SK-N-MC (cell line): ENCODE measurements around the gene ARSB.
"Not testable (repeated sequence)": the region's sequence is repeated elsewhere in the genome, so short reads cannot be mapped to it uniquely, and the experiment has no call there.

Experiments
- DNase-seq: peaks from one replicate; pipeline ENCODE4 v3.0.0-alpha.2; 2011; ENCODE audit warnings: low read depth, low spot score
- H3K27ac ChIP-seq: fragments of 200-600 bp; sonication (generic); 2 replicates; pipeline ENCODE4 v1.5.1; 2016; ENCODE audit warnings: mixed run types
- H3K36me3 ChIP-seq: fragments of 200-600 bp; sonication (generic); 2 replicates; pipeline ENCODE4 v1.6.1; 2017; ENCODE audit warnings: antibody characterized with exemption, low read length, mixed read lengths; ENCODE audit not compliant: insufficient read depth
- H3K4me3 ChIP-seq: fragments of 200-600 bp; sonication (generic); 2 replicates; pipeline ENCODE4 v1.5.1; 2016
- H3K9ac ChIP-seq: fragments of 200-600 bp; sonication (generic); 2 replicates; pipeline ENCODE4 v1.8.0; 2017; ENCODE audit warnings: mixed run types, mixed read lengths; ENCODE audit not compliant: insufficient read length
- H3K9me3 ChIP-seq: fragments of 200-600 bp; sonication (generic); 2 replicates; pipeline ENCODE4 v1.6.1; 2017; ENCODE audit warnings: low read depth, mild to moderate bottlenecking, antibody characterized with exemption, low read length, moderate library complexity, mixed read lengths
- EZH2 ChIP-seq: fragments of 200-600 bp; sonication (generic); IDR thresholded peaks from one replicate; pipeline ENCODE4 v1.6.1; 2017; ENCODE audit warnings: antibody characterized with exemption
- FOXP2 ChIP-seq: optimal IDR thresholded peaks from 2 replicates; pipeline ENCODE3; 2011; ENCODE audit warnings: mild to moderate bottlenecking, moderate library complexity; ENCODE audit not compliant: insufficient read depth; ENCODE audit errors: extremely low read length, control extremely low read depth
- POLR2AphosphoS5 ChIP-seq: IDR thresholded peaks from 2 replicates; pipeline ENCODE4 v1.6.1; 2012; ENCODE audit warnings: mild to moderate bottlenecking, low read depth, low read length, borderline replicate concordance

Gene ARSB

GRCh38 chr5:78890667-78891379, 94.3 kb downstream of the ARSB start:
- Histone ChIP-seq H3K9me3 (no peaks in the 10 kb centered on the region), H3K27ac (no peak overlapping the region), H3K9ac (no peak overlapping the region), H3K4me3 (no peak overlapping the region), H3K36me3 (no peaks in the 10 kb centered on the region)
- DNase-seq, result no peak
- TF ChIP-seq FOXP2 (no peak), POLR2AphosphoS5 (no peak), EZH2 (no peak)

- H3K9me3 ChIP-seq, result no peaks in the 10 kb centered on the region
- no peaks in the 10 kb centered on the region for H3K36me3 ChIP-seq
- no peak for DNase-seq
- H3K27ac ChIP-seq, result no peak overlapping the region
- no peak overlapping the region for H3K4me3 ChIP-seq
- TF ChIP-seq EZH2, result no peak
- TF ChIP-seq FOXP2, result no peak
- H3K9ac ChIP-seq, result no peak overlapping the region
Observed at GRCh38 chr5:78889369-78890140, 95.6 kb downstream of the ARSB start.

GRCh38 chr5:78888580-78889368, 96.3 kb downstream of the ARSB start:
- no peak for DNase-seq
- Histone ChIP-seq H3K27ac (no peak overlapping the region), H3K9me3 (no peaks in the 10 kb centered on the region), H3K36me3 (no peaks in the 10 kb centered on the region), H3K9ac (no peak overlapping the region), H3K4me3 (no peak overlapping the region)
- TF ChIP-seq EZH2 (no peak), POLR2AphosphoS5 (no peak), FOXP2 (no peak)

DNA sequence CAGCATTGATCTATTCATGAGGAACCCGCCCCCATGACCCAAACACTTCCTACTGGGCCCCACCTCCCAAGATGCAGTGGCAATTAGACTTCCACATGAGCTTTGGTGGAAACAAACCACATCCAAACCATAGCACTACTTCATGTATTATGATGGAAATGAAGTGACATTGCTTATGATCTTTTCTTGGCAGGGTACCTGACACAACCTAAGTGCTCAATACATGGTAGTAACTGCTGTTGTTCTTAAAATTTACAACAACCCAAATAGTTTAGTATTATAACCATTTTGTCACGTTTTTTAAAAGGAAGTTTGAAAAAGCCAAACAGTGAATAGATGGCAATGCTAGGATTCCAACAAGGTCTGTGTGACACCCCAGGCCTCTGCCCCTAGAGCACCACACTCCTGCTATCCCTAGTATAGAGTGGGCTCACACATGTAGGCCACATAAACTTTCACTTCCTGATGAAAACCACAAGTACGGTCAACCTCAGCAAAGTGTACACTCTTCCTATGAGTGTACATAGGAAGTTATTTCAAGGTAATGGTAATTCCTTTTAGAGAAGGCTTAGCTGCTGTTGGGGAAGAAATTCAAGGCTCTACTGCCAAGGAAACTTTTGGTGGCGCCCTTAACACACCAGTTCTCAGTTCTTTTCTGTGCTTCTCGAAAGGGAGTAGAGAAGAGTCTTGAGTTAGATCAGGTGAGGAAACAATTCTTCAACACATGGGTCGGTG, 97.6 kb downstream of the ARSB start:
- Histone ChIP-seq H3K27ac (no peak overlapping the region), H3K36me3 (no peaks in the 10 kb centered on the region), H3K9me3 (no peaks in the 10 kb centered on the region), H3K4me3 (no peak overlapping the region), H3K9ac (no peak overlapping the region)
- TF ChIP-seq POLR2AphosphoS5 (no peak), EZH2 (no peak), FOXP2 (no peak)
- no peak for DNase-seq

GRCh38 chr5:78886341-78887230, 98.5 kb downstream of the ARSB start:
- H3K9me3 ChIP-seq, result no peaks in the 10 kb centered on the region
- H3K27ac ChIP-seq, result no peak overlapping the region
- no peak for TF ChIP-seq POLR2AphosphoS5
- no peak for TF ChIP-seq FOXP2
- no peak for TF ChIP-seq EZH2
- no peaks in the 10 kb centered on the region for H3K36me3 ChIP-seq
- H3K9ac ChIP-seq, result no peak overlapping the region
- no peak overlapping the region for H3K4me3 ChIP-seq
- peak; percentile 10 for DNase-seq

DNA sequence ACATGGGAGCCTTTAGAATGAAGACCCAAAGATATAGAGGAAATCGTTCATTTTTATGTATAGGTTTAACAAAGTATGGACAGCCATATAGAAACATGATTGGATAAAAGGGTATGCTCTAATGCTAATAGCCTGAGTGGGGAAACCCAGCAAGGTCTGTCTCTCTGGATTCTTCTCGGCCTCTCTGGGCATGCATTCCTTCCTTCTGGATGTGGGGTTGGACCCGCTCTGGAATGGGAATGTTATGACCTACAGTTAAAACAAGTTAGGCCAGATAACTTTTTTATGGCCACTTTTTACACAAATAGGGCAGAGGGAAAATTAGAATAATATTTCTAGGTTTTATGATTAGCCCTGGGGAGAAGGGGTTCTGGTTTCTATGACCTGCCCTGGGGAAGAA, 103.2 kb downstream of the ARSB start:
- no peaks in the 10 kb centered on the region for H3K9me3 ChIP-seq
- H3K9ac ChIP-seq, result no peak overlapping the region
- no peak overlapping the region for H3K27ac ChIP-seq
- H3K4me3 ChIP-seq, result no peak overlapping the region
- DNase-seq, result no peak
- no peaks in the 10 kb centered on the region for H3K36me3 ChIP-seq
- TF ChIP-seq POLR2AphosphoS5 (no peak), FOXP2 (no peak), EZH2 (no peak)

- no peaks in the 10 kb centered on the region for H3K36me3 ChIP-seq
- no peak overlapping the region for H3K27ac ChIP-seq
- no peak for DNase-seq
- H3K4me3 ChIP-seq, result no peak overlapping the region
- no peak overlapping the region for H3K9ac ChIP-seq
- TF ChIP-seq POLR2AphosphoS5 (no peak), EZH2 (no peak), FOXP2 (no peak)
- H3K9me3 ChIP-seq, result no peaks in the 10 kb centered on the region
Observed at GRCh38 chr5:78879516-78879915, 105.6 kb downstream of the ARSB start.

GRCh38 chr5:78866076-78866475, 119.0 kb downstream of the ARSB start:
- not testable (repeated sequence) for H3K9me3 ChIP-seq

More at GRCh38 chr5:78866076-78866475, 119.0 kb downstream of the ARSB start:
- not testable (repeated sequence) for DNase-seq, H3K4me3 ChIP-seq, H3K9ac ChIP-seq, H3K36me3 ChIP-seq, H3K27ac ChIP-seq
